Gastroesophageal sphincter (tissue), 3 donors: Measurements from ENCODE around the gene STARD9.

Experiments
- CTCF ChIP-seq, 4 experiments: fragments of 200-600 bp in 2 of 4; fragments of 450-650 bp in 2 of 4; sonication (generic) in 1 of 4; IDR thresholded peaks; one replicate each; pipeline ENCODE4 v1.5.1; 2017 to 2019; ENCODE audit warnings: antibody characterized with exemption in 4 of 4, mild to moderate bottlenecking in 2 of 4, moderate library complexity in 2 of 4
- POLR2A ChIP-seq, 2 donors: fragments of 450-650 bp; IDR thresholded peaks; one replicate each; pipeline ENCODE4 v1.6.1; 2017; ENCODE audit warnings: antibody characterized with exemption in 2 of 2, mild to moderate bottlenecking in 2 of 2, moderate library complexity in 1 of 2

GRCh38 chr15:42720071-42720470 is 144.7 kb downstream of the STARD9 start:
- TF ChIP-seq CTCF (IDR thresholded peaks at IDR 0.05) (no peak), POLR2A (IDR thresholded peaks at IDR 0.05) (no peak)
